ENCODE results near the gene TK2.

- TF ChIP-seq CTCF (IDR thresholded peaks at IDR 0.05; ENCODE audit: low read length) (no peak), EZH2phosphoT487 (IDR thresholded peaks at IDR 0.05; ENCODE audit: low read length) (no peak)
Measured at GRCh38 chr16:66536525-66536924, 13.4 kb downstream of the TK2 start.

Data from MM.1S (cell line).